Testis (tissue), 3 donors: Measurements from ENCODE around the gene BBX. TPM values are rescaled to one million over a fixed set of nuclear protein-coding genes. Genes with fewer than 3 reads are reported as not detected.

ENCODE experiments used
- DNase-seq: peaks from one replicate; pipeline ENCODE4 v3.0.0-alpha.2; 2019
- H3K27ac ChIP-seq, 2 donors: fragments of 200-600 bp; sonication (generic); one replicate each; pipeline ENCODE4 v1.5.1; 2019
- H3K27me3 ChIP-seq: fragments of 200-600 bp; sonication (generic); one replicate; pipeline ENCODE4 v1.5.1; 2019
- H3K36me3 ChIP-seq: fragments of 200-600 bp; sonication (generic); one replicate; pipeline ENCODE4 v1.5.1; 2017; ENCODE audit warnings: low read depth; ENCODE audit errors: missing control alignments
- H3K4me1 ChIP-seq: fragments of 200-600 bp; sonication (generic); one replicate; pipeline ENCODE4 v1.5.1; 2019
- H3K4me3 ChIP-seq, 2 donors: fragments of 200-600 bp; sonication (generic); one replicate each; pipeline ENCODE4 v1.5.1; 2017 to 2019
- H3K9me3 ChIP-seq: fragments of 200-600 bp; sonication (generic); one replicate; pipeline ENCODE4 v1.5.1; 2017
- POLR2A ChIP-seq: fragments of 450-650 bp; IDR thresholded peaks from one replicate; pipeline ENCODE4 v1.6.1; 2017; ENCODE audit warnings: antibody characterized with exemption, mild to moderate bottlenecking, moderate library complexity
- WGBS, 2 donors: methylation state at CpG; one replicate each; pipeline ENCODE4 v1.1.5; 2018; 5-methylcytosine and 5-hydroxymethylcytosine counted together
- intact Hi-C: fragments of 100-400 bp; cut with DNase I; formaldehyde crosslinking; loops from one replicate; pipeline ENCODE4 v1.15.1; 2023; ENCODE audit warnings: low total_unique reads
- polyA plus RNA-seq: library from polyadenylated mRNA; stranded (reverse); fragments of 350-450 nt; fragmentation: Illumina TruSeq; extraction: RNeasy Lipid Tissue Mini Kit (QIAGEN cat#74804); gene quantifications from one replicate; pipeline ENCODE4 v1.2.3, GENCODE V29; 2014; ENCODE audit warnings: low read depth, low replicate concordance; ENCODE audit not compliant: insufficient read depth
- total RNA-seq, 2 donors: library from RNA; depleted of rRNA; stranded (reverse); fragments of >200 nt; gene quantifications; one replicate each; pipeline ENCODE4 v1.2.3, GENCODE V29; 2016
- TF ChIP-seq, protein P1 (sequence below), 3 experiments: fragments of 450-650 bp in 2 of 3; fragments of 200-600 bp in 1 of 3; sonication (generic) in 1 of 3; IDR thresholded peaks; one replicate each; pipeline ENCODE4 v1.5.1; 2016 to 2019; ENCODE audit warnings: antibody characterized with exemption in 3 of 3, mild to moderate bottlenecking in 2 of 3, moderate library complexity in 1 of 3

Gene BBX
- total and polyA plus RNA-seq, 3 donors from 2014 or later, result 93.3 to 317 (median 312) TPM

GRCh38 chr3:107727102-107727501 is 204.3 kb downstream of the BBX start:
- H3K4me3 ChIP-seq, result no peak overlapping the region
- TF ChIP-seq, protein P1, sequence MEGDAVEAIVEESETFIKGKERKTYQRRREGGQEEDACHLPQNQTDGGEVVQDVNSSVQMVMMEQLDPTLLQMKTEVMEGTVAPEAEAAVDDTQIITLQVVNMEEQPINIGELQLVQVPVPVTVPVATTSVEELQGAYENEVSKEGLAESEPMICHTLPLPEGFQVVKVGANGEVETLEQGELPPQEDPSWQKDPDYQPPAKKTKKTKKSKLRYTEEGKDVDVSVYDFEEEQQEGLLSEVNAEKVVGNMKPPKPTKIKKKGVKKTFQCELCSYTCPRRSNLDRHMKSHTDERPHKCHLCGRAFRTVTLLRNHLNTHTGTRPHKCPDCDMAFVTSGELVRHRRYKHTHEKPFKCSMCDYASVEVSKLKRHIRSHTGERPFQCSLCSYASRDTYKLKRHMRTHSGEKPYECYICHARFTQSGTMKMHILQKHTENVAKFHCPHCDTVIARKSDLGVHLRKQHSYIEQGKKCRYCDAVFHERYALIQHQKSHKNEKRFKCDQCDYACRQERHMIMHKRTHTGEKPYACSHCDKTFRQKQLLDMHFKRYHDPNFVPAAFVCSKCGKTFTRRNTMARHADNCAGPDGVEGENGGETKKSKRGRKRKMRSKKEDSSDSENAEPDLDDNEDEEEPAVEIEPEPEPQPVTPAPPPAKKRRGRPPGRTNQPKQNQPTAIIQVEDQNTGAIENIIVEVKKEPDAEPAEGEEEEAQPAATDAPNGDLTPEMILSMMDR (IDR thresholded peaks at IDR 0.05), result no peak
- TF ChIP-seq POLR2A, result no peak
- H3K27ac ChIP-seq, result no peak overlapping the region
- H3K9me3 ChIP-seq, result no peaks in the 10 kb centered on the region
- no peaks in the 10 kb centered on the region for H3K27me3 ChIP-seq
- intact Hi-C loops, result no loop called here
- no peak for DNase-seq
- H3K4me1 ChIP-seq, result peaks cover 24% of the 10 kb centered on the region
- 79 to 93% methylated on average over 4 of the region's 4 CpGs for WGBS, 2 donors
- H3K36me3 ChIP-seq, result no peaks in the 10 kb centered on the region

- H3K27ac ChIP-seq, result no peak overlapping the region
- H3K27me3 ChIP-seq, result no peaks in the 10 kb centered on the region
- H3K36me3 ChIP-seq, result no peaks in the 10 kb centered on the region
- TF ChIP-seq, protein P1 (IDR thresholded peaks at IDR 0.05), result no peak
- TF ChIP-seq POLR2A, result no peak
- no peak for DNase-seq
- no peak overlapping the region for H3K4me3 ChIP-seq
- no peaks in the 10 kb centered on the region for H3K9me3 ChIP-seq
- peaks cover 24% of the 10 kb centered on the region for H3K4me1 ChIP-seq
- WGBS, 2 donors, result 87 to 96% methylated on average over 4 of the region's 4 CpGs
- intact Hi-C loops, result no loop called here
Measured at GRCh38 chr3:107729686-107730085, 206.9 kb downstream of the BBX start.

- no peak overlapping the region for H3K27ac ChIP-seq
- no peak for DNase-seq
- TF ChIP-seq, protein P1 (IDR thresholded peaks at IDR 0.05), result no peak
- no peak for TF ChIP-seq POLR2A
- no peaks in the 10 kb centered on the region for H3K9me3 ChIP-seq
- intact Hi-C loops, result no loop called here
- WGBS, 2 donors, result 68 to 70% methylated on average over 3 of the region's 3 CpGs
- no peaks in the 10 kb centered on the region for H3K27me3 ChIP-seq
- H3K4me3 ChIP-seq, result no peak overlapping the region
- H3K36me3 ChIP-seq, result no peaks in the 10 kb centered on the region
- H3K4me1 ChIP-seq, result peaks cover 11% of the 10 kb centered on the region
Measured at GRCh38 chr3:107734317-107734716, 211.6 kb downstream of the BBX start.

- intact Hi-C loops, result no loop called here
- Histone ChIP-seq H3K4me3 (no peak overlapping the region), H3K27me3 (no peaks in the 10 kb centered on the region), H3K9me3 (no peaks in the 10 kb centered on the region), H3K36me3 (no peaks in the 10 kb centered on the region), H3K27ac (no peak overlapping the region), H3K4me1 (no peaks in the 10 kb centered on the region)
- TF ChIP-seq POLR2A, result no peak
- TF ChIP-seq, protein P1 (IDR thresholded peaks at IDR 0.05), result no peak
- DNase-seq, result no peak
Measured at GRCh38 chr3:107737914-107738313, 215.2 kb downstream of the BBX start.

DNA sequence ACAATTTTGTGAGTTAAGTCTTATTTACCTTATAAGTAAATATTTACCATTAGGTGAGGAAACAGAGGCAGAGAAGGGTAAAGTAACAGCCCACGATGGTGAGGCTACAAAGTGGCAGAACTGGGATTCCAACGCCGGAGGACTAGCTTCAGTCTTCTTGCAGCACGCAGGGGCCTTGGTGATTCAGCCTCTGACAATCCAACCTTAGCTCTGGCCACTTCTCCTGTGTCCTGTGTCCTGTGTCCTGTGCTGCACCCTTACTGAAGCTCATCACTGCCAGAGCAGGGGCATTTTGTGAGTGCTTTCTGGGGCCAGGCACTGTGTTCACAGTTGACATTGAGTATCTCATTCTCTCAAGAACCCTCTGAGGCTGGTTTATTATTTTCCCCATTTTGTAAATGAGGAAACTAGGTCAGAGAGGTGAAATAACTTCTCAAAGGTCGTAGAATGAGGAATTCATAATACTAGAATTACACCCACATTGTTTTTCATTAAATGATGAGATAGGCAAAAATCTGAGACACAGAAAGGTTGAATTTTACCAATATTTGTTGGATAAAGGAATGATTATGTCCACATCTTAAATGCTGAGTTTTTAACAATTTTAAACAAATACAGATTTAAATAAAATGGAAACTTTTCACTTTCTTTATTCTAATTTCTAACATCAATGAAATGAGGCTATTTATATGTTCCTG is 215.9 kb downstream of the BBX start:
- intact Hi-C loops, result no loop called here
- no peaks in the 10 kb centered on the region for H3K36me3 ChIP-seq
- WGBS, 2 donors, result 68 to 76% methylated on average over 5 of the region's 5 CpGs

More for the DNA sequence above, 215.9 kb downstream of the BBX start:
- TF ChIP-seq POLR2A, result no peak
- TF ChIP-seq, protein P1 (IDR thresholded peaks at IDR 0.05), result no peak
- no peaks in the 10 kb centered on the region for H3K9me3 ChIP-seq
- no peaks in the 10 kb centered on the region for H3K4me1 ChIP-seq
- no peak overlapping the region for H3K27ac ChIP-seq
- no peaks in the 10 kb centered on the region for H3K27me3 ChIP-seq
- no peak overlapping the region for H3K4me3 ChIP-seq
- DNase-seq, result no peak
